ENCODE results near the gene TSPAN4. TPM values are rescaled to one million over a fixed set of nuclear protein-coding genes. Genes with fewer than 3 reads are reported as not detected.

TSPAN4 gene
- total RNA-seq, 4 donors from 2014 or later = 139 to 256 (median 221) TPM

DNA sequence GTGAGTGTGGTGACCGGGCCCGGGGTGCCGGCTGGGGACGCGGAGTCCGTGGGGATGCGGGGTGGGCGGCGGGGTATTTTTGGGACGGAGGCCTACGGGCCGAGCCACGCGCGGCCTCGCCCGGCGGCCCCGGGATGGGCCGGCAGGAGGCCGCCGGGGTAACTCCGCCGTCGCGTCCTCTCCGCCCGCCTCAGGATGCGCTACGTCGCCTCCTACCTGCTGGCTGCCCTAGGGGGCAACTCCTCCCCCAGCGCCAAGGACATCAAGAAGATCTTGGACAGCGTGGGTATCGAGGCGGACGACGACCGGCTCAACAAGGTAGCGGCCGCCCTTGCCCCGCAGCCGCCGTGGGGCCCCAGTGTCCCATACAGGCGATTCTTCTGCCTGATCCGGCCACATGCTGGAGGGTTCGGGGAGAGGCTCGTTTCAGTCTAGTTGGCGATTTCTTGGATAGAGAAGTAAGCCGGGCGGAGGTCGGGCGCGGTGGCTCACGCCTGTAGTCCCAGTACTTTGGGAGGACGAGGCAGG lies 32.5 kb upstream of the TSPAN4 start:
- no peak for DNase-seq (ENCODE audit: low spot score in 2 of 2)
- no peaks in the 10 kb centered on the region for H3K27me3 ChIP-seq
- no peaks in the 10 kb centered on the region for H3K9me3 ChIP-seq
- peaks cover 0 to 43% (median 21%) of the 10 kb centered on the region in 4 donors for H3K4me1 ChIP-seq
- H3K27ac ChIP-seq = peak overlapping the region; percentile 96 to 98 (median 97)
- peak overlapping the region; percentile 71 to 92 (median 84) for H3K4me3 ChIP-seq
- TF ChIP-seq POLR2A (IDR thresholded peaks at IDR 0.05) (peak in 1 of 2 donors; percentile 59), EP300 (IDR thresholded peaks at IDR 0.05) (no peak)
- TF ChIP-seq, protein P1, sequence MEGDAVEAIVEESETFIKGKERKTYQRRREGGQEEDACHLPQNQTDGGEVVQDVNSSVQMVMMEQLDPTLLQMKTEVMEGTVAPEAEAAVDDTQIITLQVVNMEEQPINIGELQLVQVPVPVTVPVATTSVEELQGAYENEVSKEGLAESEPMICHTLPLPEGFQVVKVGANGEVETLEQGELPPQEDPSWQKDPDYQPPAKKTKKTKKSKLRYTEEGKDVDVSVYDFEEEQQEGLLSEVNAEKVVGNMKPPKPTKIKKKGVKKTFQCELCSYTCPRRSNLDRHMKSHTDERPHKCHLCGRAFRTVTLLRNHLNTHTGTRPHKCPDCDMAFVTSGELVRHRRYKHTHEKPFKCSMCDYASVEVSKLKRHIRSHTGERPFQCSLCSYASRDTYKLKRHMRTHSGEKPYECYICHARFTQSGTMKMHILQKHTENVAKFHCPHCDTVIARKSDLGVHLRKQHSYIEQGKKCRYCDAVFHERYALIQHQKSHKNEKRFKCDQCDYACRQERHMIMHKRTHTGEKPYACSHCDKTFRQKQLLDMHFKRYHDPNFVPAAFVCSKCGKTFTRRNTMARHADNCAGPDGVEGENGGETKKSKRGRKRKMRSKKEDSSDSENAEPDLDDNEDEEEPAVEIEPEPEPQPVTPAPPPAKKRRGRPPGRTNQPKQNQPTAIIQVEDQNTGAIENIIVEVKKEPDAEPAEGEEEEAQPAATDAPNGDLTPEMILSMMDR (IDR thresholded peaks at IDR 0.05) = peak in 1 of 5 experiments; percentile 27
- WGBS, 2 donors = 1% methylated on average over 14 to 47 of the region's 55 CpGs
- H3K36me3 ChIP-seq = peaks cover 0 to 39% (median 7%) of the 10 kb centered on the region in 3 donors

DNA sequence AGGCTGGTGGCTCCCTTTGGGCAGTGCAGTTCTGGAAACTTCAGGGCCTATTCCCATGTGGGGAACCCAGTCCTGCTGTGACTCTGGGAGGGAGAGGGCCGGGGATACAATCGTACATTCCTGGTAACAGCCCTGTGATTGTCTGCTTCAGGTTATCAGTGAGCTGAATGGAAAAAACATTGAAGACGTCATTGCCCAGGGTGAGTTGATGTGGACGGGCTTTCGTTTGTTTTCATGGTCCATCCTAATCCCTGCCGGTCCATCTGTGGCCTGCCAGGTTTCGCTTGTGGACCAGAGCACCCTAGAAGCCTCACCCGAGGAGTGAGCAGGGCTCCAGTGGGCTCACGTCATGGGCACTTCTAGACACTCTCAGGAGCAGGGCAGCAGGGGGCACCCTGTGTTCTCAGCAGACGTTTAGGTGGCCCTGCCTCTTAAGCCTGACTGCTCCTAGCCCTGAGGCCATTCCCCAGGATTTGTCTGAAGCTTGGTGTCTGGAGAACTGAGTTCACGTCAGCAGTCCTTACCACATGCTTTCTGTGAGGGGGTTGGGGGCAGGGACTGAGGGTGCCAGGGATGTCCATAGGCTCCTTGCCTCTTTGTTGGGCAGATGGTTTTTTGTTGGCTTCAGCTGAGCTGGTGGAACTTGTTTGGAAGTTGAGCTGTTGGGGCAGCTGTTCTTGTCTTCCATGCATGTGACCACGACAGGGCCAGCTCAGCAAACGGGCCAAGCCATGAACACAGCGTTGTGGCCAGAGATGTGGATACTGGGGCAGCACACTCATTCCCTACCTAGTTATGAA lies 31.0 kb upstream of the TSPAN4 start:
- WGBS, 2 donors = 66 to 72% methylated on average over 14 of the region's 14 CpGs
- H3K4me3 ChIP-seq = peak overlapping the region in 1 of 4 donors; percentile 90
- H3K27me3 ChIP-seq = no peaks in the 10 kb centered on the region
- H3K36me3 ChIP-seq = peaks cover 0 to 47% (median 7%) of the 10 kb centered on the region in 3 donors
- TF ChIP-seq EP300 (IDR thresholded peaks at IDR 0.05) (no peak), POLR2A (IDR thresholded peaks at IDR 0.05) (no peak)
- TF ChIP-seq, protein P1 (IDR thresholded peaks at IDR 0.05) = no peak
- no peak for DNase-seq (ENCODE audit: low spot score in 2 of 2)
- H3K27ac ChIP-seq = peak overlapping the region in 2 of 4 donors; percentile 96 to 97
- peaks cover 0 to 34% (median 21%) of the 10 kb centered on the region in 4 donors for H3K4me1 ChIP-seq
- no peaks in the 10 kb centered on the region for H3K9me3 ChIP-seq

DNA sequence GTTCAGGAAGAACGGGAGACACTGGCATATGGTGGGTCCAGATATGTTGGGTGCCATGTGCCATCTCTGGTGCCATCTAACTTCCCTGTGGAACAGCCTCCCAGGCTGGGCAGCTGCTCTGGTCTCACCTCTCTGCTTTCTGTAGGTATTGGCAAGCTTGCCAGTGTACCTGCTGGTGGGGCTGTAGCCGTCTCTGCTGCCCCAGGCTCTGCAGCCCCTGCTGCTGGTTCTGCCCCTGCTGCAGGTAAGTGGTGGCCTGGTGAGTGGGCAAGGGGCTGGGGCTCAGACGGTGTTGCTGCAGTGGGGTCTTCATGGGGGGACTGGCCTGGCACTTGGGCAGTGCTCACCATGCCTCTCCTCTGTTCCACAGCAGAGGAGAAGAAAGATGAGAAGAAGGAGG lies 30.3 kb upstream of the TSPAN4 start:
- TF ChIP-seq POLR2A (IDR thresholded peaks at IDR 0.05) = no peak
- TF ChIP-seq EP300 (IDR thresholded peaks at IDR 0.05) = no peak
- TF ChIP-seq, protein P1 (IDR thresholded peaks at IDR 0.05) = no peak
- Histone ChIP-seq H3K27ac (no peak overlapping the region), H3K27me3 (no peaks in the 10 kb centered on the region), H3K4me1 (peaks cover 0 to 34% (median 21%) of the 10 kb centered on the region in 4 donors), H3K9me3 (no peaks in the 10 kb centered on the region), H3K4me3 (no peak overlapping the region), H3K36me3 (peaks cover 0 to 47% (median 7%) of the 10 kb centered on the region in 3 donors)
- DNase-seq (ENCODE audit: low spot score in 2 of 2) = no peak
- 80 to 86% methylated on average over 3 of the region's 3 CpGs for WGBS, 2 donors

DNA sequence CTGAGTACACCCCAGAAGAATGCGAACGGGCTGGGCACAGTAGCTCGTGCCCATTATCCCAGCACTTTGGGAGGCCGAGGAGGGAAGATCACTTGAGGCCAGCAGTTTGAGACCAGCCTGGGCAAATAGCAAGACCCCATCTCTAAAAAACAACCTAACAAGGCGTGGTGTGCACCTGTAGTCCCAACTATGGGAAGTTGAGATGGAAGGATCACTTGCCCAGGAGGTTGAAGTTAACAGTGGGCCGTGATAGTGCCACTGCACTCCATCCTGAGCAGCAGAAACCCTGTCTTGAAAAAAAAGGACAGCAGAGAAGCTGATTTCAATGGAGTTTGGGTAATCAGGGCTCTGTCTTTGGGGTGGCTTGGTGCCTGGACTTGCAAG lies 29.6 kb upstream of the TSPAN4 start:
- H3K27me3 ChIP-seq = no peaks in the 10 kb centered on the region
- DNase-seq (ENCODE audit: low spot score in 2 of 2) = no peak
- H3K4me3 ChIP-seq = no peak overlapping the region
- peaks cover 0 to 30% (median 21%) of the 10 kb centered on the region in 4 donors for H3K4me1 ChIP-seq
- peaks cover 0 to 47% (median 7%) of the 10 kb centered on the region in 3 donors for H3K36me3 ChIP-seq
- no peaks in the 10 kb centered on the region for H3K9me3 ChIP-seq
- no peak overlapping the region for H3K27ac ChIP-seq
- TF ChIP-seq POLR2A (IDR thresholded peaks at IDR 0.05) (no peak), EP300 (IDR thresholded peaks at IDR 0.05) (no peak)
- TF ChIP-seq, protein P1 (IDR thresholded peaks at IDR 0.05) = no peak
- 83 to 84% methylated on average over 6 of the region's 6 CpGs for WGBS, 2 donors

Data from tibial nerve (tissue), 4 donors.